GM12878 (cell line): ENCODE results near the gene DPP6. TPM values are rescaled to one million over a fixed set of nuclear protein-coding genes. Genes with fewer than 3 reads are reported as not detected.

ENCODE experiments used
- ATAC-seq: fragments of 200-7000 bp; cut with Tn5 transposase; 3 replicates; pipeline ENCODE4 v1.9.1; 2020; ENCODE audit warnings: mild to moderate bottlenecking, moderate library complexity
- BruUV-seq: library from RNA; stranded (reverse); fragments of 400-500 nt; replicated peaks from 2 replicates; lab custom pipeline; 2021; lab: Mats Ljungman, UMichigan
- CTCF ChIA-PET: fragments of 300-600 bp; sonication (Branson Sonifier 250); formaldehyde crosslinking; extraction: SDS; loops from one replicate; lab custom pipeline; 2021; ENCODE audit warnings: inconsistent platforms; lab: Yijun Ruan, JAX
- POLR2A ChIA-PET: fragments of 350-600 bp; formaldehyde crosslinking; extraction: SDS; loops from one replicate; lab custom pipeline; 2021; ENCODE audit warnings: inconsistent platforms; lab: Charles Lee
- RAD21 ChIA-PET: fragments of 300-600 bp; sonication (Branson Sonifier 250); formaldehyde crosslinking; loops from one replicate; lab custom pipeline; 2023; ENCODE audit warnings: antibody characterized with exemption; ENCODE audit not compliant: unreplicated experiment; lab: Charles Lee
- SMC1A ChIA-PET: fragments of 300-600 bp; sonication (Branson Sonifier 250); formaldehyde crosslinking; loops from one replicate; lab custom pipeline; 2023; ENCODE audit not compliant: unreplicated experiment, uncharacterized antibody; lab: Charles Lee
- DNase-seq: peaks from one replicate; pipeline ENCODE4 v3.0.0-alpha.2; 2011; ENCODE audit warnings: low read depth, low spot score
- FAIRE-seq: peaks from 3 replicates; lab custom pipeline; 2011; peaks lifted over from hg19 to GRCh38; lab: Jason Lieb, UNC
- H2AFZ ChIP-seq: 2 replicates; pipeline ENCODE4 v1.6.0; 2011; ENCODE audit warnings: low read depth, low read length, control low read depth; ENCODE audit not compliant: control insufficient read depth
- H3K27ac ChIP-seq: 2 replicates; pipeline ENCODE4 v1.5.1; 2011; ENCODE audit warnings: control low read depth; ENCODE audit not compliant: control insufficient read depth, insufficient read depth
- H3K27me3 ChIP-seq, 2 experiments: replicated peaks in 1 of 2; 2 replicates each; pipeline versions ENCODE4 v1.6.0 to v1.6.1; 2011; ENCODE audit warnings: low read length in 1 of 2; ENCODE audit not compliant: control insufficient read depth in 2 of 2, insufficient read depth in 2 of 2
- H3K36me3 ChIP-seq, 2 experiments: 2 replicates each; pipeline ENCODE4 v1.5.1; 2011; ENCODE audit warnings: low read length in 1 of 2; ENCODE audit not compliant: control insufficient read depth in 2 of 2, insufficient read depth in 2 of 2
- H3K4me1 ChIP-seq: 2 replicates; pipeline ENCODE4 v1.6.1; 2011; ENCODE audit warnings: mild to moderate bottlenecking, low read length, moderate library complexity, mixed read lengths; ENCODE audit not compliant: control insufficient read depth, insufficient read depth
- H3K4me2 ChIP-seq: 2 replicates; pipeline ENCODE4 v1.6.0; 2011; ENCODE audit warnings: control low read depth; ENCODE audit not compliant: control insufficient read depth, insufficient read depth
- H3K4me3 ChIP-seq: fragments of 200-600 bp; sonication (generic); 2 replicates; pipeline ENCODE4 v1.5.1; 2016
- H3K79me2 ChIP-seq: 2 replicates; pipeline ENCODE4 v1.6.0; 2011; ENCODE audit warnings: low read length; ENCODE audit not compliant: control insufficient read depth, insufficient read depth
- H3K9ac ChIP-seq: 2 replicates; pipeline ENCODE4 v1.8.0; 2011; ENCODE audit warnings: low read length, control low read depth, mixed read lengths; ENCODE audit not compliant: control insufficient read depth, insufficient read depth
- H3K9me3 ChIP-seq: replicated peaks from 3 replicates; pipeline ENCODE4 v1.5.1; 2011; ENCODE audit warnings: mild to moderate bottlenecking, low read length; ENCODE audit not compliant: control insufficient read depth, insufficient read depth
- H4K20me1 ChIP-seq: 2 replicates; pipeline ENCODE4 v1.6.0; 2011; ENCODE audit not compliant: control insufficient read depth, insufficient read depth
- MTA2 ChIP-seq: fragments of 450-650 bp; IDR thresholded peaks from 2 replicates; pipeline ENCODE4 v1.6.1; 2016; ENCODE audit warnings: low read depth, mild to moderate bottlenecking, moderate library complexity
- ZNF384 ChIP-seq: IDR thresholded peaks from 2 replicates; pipeline ENCODE4 v1.6.1; 2012; ENCODE audit warnings: low read depth, mild to moderate bottlenecking, low read length, improper control_type of control experiment, borderline replicate concordance
- WGBS: methylation state at CpG from one replicate; pipeline ENCODE4 v1.1.6; 2016; ENCODE audit warnings: low lambda C conversion rate; ENCODE audit not compliant: insufficient replicate concordance, insufficient coverage; ENCODE audit errors: missing lambda C conversion rate; 5-methylcytosine and 5-hydroxymethylcytosine counted together
- in situ Hi-C: fragments of 300-500 bp; cut with MboI; formaldehyde crosslinking; loops from 9 replicates; pipeline ENCODE4 v1.14.3; 2018; ENCODE audit warnings: mixed read lengths
- intact Hi-C: fragments of 100-400 bp; cut with micrococcal nuclease; formaldehyde crosslinking; loops from one replicate; pipeline ENCODE4 v1.14.2; 2022; ENCODE audit not compliant: unreplicated experiment
- polyA plus RNA-seq, 11 experiments: library from polyadenylated mRNA; depleted of rRNA in 4 of 11; unstranded in 6 of 11; stranded (reverse) in 5 of 11; fragments of >200 nt; fragmentation: Nextera tagmentation in 4 of 11; fragmentation: Illumina TruSeq in 1 of 11; extraction: Ambion mirVana in 4 of 11; extraction: Trizol in 1 of 11; gene quantifications; 1 replicate in 1 of 11; 2 replicates in 10 of 11; pipeline versions ENCODE4 v1.2.1 to v1.2.3, GENCODE V29; 2011 to 2016; ENCODE audit warnings: inconsistent platforms in 2 of 11, missing spikeins in 2 of 11, low read depth in 1 of 11
- total RNA-seq, 4 experiments: library from RNA; depleted of rRNA in 3 of 4; stranded (reverse); fragments of >200 nt in 3 of 4; fragmentation: Illumina TruSeq in 1 of 4; extraction: Trizol in 1 of 4; gene quantifications; 2 replicates each; pipeline versions ENCODE4 v1.2.1 to v1.2.3, GENCODE V29; 2013 to 2021
- TF ChIP-seq, protein P1 (sequence below): IDR thresholded peaks from 2 replicates; pipeline ENCODE4 v1.6.1; 2011; ENCODE audit warnings: low read depth, mild to moderate bottlenecking, low read length, moderate library complexity, borderline replicate concordance; ENCODE audit errors: extremely low read depth

DPP6 gene
- total and polyA plus RNA-seq, 10 of the 15 experiments (the other 5 are each of a cell fraction or from before 2014, with no cell fraction given): not detected

DNA sequence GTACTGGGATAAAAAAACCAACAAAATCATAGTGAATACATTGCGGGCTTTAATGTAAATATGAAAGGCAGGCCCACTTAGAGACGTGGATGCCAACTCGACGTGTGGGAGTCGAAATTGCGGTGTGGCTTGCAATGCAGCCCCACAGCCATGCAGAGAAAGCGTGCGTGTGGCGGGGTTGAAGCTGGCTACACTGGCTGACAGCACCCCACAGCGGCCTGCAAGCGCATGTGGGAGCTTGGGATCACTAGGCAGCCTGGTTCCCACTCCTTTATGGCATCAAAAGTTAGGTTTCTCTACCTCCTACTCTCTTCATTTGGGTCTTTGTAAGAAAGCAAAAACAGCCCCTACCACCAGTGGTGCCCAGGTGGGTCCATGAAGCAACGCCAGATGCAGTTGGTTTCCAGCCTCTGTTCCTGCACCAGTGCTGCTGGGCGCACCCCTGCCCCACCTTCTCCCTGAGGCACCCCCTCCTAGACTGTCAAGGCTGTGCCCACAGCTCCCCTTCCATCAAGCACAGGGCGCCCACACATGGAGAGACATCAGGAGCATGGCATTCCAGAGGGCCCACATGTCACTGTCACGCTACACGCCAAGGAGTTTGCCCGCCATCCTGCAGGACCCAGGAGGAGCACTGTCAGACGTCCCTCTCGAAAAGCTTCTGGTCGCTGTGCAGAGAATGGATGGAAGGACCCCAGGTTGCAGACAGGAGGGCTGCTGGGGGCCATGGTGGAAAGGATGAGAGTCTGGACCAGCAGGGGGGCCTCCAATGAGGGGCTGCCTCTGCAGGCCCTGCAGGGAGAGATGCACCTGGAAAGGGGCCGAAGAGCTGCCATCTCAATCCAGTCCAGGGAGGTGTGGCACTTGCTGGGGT lies 807.8 kb downstream of the DPP6 start:
- WGBS: 47% methylated on average over 20 of the region's 21 CpGs
- no peak overlapping the region for H2AFZ ChIP-seq
- no TSS peak for BruUV-seq
- H3K79me2 ChIP-seq: no peaks in the 10 kb centered on the region
- ATAC-seq (no peak), DNase-seq (no peak), FAIRE-seq (no peak)
- SMC1A ChIA-PET: interaction anchor here (1.3 kb wide), 1 partner anchor 53 kb away, joined by 5 read pairs; no protein-coding TSS in a partner anchor
- POLR2A ChIA-PET: interaction anchor here (1.1 kb wide), 1 partner anchor 18 kb away, joined by 3 read pairs; no protein-coding TSS in a partner anchor
- RAD21 ChIA-PET: no interaction called here
- in situ Hi-C loops (no loop called here), intact Hi-C loops (loop anchor here (10.0 kb wide), 1 partner anchor 435 kb away; the partner anchor contains the start of gene INSIG1)
- H3K4me2 ChIP-seq: no peak overlapping the region
- H3K9ac ChIP-seq: no peak overlapping the region
- TF ChIP-seq, protein P1, sequence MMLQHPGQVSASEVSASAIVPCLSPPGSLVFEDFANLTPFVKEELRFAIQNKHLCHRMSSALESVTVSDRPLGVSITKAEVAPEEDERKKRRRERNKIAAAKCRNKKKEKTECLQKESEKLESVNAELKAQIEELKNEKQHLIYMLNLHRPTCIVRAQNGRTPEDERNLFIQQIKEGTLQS: no peak
- TF ChIP-seq MTA2 (no peak), ZNF384 (no peak)
- CTCF ChIA-PET: interaction anchor here (0.9 kb wide), 1 partner anchor 67 kb away, joined by 6 read pairs; no protein-coding TSS in a partner anchor
- no peaks in the 10 kb centered on the region for H3K9me3 ChIP-seq
- no peaks in the 10 kb centered on the region for H3K27me3 ChIP-seq
- no peak overlapping the region for H3K27ac ChIP-seq
- H3K4me3 ChIP-seq: no peak overlapping the region
- no peaks in the 10 kb centered on the region for H3K4me1 ChIP-seq
- no peaks in the 10 kb centered on the region for H3K36me3 ChIP-seq
- H4K20me1 ChIP-seq: no peaks in the 10 kb centered on the region
